Measurements from ENCODE around the gene MRGPRX3. TPM values are rescaled to one million over a fixed set of nuclear protein-coding genes. Genes with fewer than 3 reads are reported as not detected.

Gene MRGPRX3
- polyA plus RNA-seq, 3 donors: 0.13 TPM; not detected in 2

DNA sequence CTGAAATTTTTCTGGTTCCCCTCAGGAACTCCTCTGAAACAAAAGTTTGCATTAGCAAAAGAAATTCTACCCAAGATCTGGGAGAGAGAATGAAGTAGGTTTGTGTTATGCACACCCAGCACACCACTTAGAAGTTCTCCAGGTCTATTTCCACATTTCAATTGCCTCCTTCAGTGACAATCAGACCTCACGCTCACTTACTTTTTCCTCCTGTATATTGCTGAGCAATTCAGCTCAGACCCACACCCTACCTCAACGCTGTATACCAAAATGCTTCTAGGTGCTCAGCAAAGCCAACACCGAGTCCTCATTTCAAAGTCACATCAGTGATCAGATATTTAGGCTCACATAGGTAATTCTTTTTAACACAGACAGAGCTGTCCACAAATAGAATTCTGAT lies 19.2 kb downstream of the MRGPRX3 start:
- DNase-seq: no peak

GRCh38 chr11:18168372-18168771 lies 36.0 kb downstream of the MRGPRX3 start:
- DNase-seq: no peak

- DNase-seq: peak; percentile 1
These were observed 39.1 kb downstream of the MRGPRX3 start for GRCh38 chr11:18171377-18172000.

DNA sequence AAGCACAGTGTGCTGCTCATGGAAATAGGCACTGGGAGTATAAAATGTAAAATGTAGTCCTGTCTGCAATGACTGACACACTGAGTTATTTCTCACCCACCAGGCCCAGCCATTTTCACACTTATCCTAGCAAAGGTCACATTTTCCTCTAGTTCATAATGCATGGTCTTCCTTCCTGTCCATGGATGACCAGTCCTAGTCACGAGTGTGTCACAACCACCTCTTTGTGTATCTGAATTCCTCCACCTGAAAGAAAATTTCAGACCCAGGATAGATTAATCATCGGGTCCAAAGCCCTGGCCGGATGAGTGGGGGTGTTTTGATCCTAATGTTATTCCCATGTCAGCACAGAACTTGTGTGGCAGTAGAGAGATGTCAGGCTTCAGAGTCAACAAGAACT lies 40.3 kb downstream of the MRGPRX3 start, which contains the start of gene MRGPRX4:
Gene MRGPRX4, plus strand, starts transcription at position 172 of the 400 bp plus-strand sequence. CDS start 420 bp downstream, outside the sequence.
- DNase-seq: no peak

DNA sequence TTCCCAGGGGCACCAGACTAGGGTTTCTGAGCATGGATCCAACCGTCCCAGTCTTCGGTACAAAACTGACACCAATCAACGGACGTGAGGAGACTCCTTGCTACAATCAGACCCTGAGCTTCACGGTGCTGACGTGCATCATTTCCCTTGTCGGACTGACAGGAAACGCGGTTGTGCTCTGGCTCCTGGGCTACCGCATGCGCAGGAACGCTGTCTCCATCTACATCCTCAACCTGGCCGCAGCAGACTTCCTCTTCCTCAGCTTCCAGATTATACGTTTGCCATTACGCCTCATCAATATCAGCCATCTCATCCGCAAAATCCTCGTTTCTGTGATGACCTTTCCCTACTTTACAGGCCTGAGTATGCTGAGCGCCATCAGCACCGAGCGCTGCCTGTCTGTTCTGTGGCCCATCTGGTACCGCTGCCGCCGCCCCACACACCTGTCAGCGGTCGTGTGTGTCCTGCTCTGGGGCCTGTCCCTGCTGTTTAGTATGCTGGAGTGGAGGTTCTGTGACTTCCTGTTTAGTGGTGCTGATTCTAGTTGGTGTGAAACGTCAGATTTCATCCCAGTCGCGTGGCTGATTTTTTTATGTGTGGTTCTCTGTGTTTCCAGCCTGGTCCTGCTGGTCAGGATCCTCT lies 41.0 kb downstream of the MRGPRX3 start:
- DNase-seq: no peak

Other genes starting within 250 kb of the MRGPRX3 start
- gene SERGEF, start 119.5 kb upstream of the MRGPRX3 start, polyA plus RNA-seq (ENCODE audit: insufficient read length in 3 of 3): 10 to 100 TPM; 18.5 to 21.8 (median 20.5) TPM
- gene TPH1, start 86.3 kb upstream of the MRGPRX3 start, polyA plus RNA-seq (ENCODE audit: insufficient read length in 3 of 3): 1 to 10 TPM in 2 of 3 donors, under 1 TPM in 1; 0.36 to 2.0 (median 1.6) TPM
- gene SAAL1, start 26.5 kb upstream of the MRGPRX3 start, polyA plus RNA-seq (ENCODE audit: insufficient read length in 3 of 3): 10 to 100 TPM; 25.9 to 39.7 (median 36.1) TPM
- not detected for gene MRGPRX4, start 40.3 kb downstream of the MRGPRX3 start, polyA plus RNA-seq (ENCODE audit: insufficient read length in 3 of 3)
- gene SAA4, start 104.2 kb downstream of the MRGPRX3 start, polyA plus RNA-seq (ENCODE audit: insufficient read length in 3 of 3): not detected
- under 1 TPM in 1 of 3 donors, not detected in 2; 0.31 TPM for gene SAA2, start 116.1 kb downstream of the MRGPRX3 start, polyA plus RNA-seq (ENCODE audit: insufficient read length in 3 of 3)
- not detected for gene SAA1, start 133.7 kb downstream of the MRGPRX3 start, polyA plus RNA-seq (ENCODE audit: insufficient read length in 3 of 3)
- 10 to 100 TPM; 19.9 to 26.0 (median 24.3) TPM for gene HPS5, start 189.6 kb downstream of the MRGPRX3 start, polyA plus RNA-seq (ENCODE audit: insufficient read length in 3 of 3)
- gene GTF2H1, start 190.0 kb downstream of the MRGPRX3 start, polyA plus RNA-seq (ENCODE audit: insufficient read length in 3 of 3): 10 to 100 TPM; 47.6 to 64.0 (median 58.7) TPM